ENCODE results near the gene SGTB.
A peak's percentile ranks its signal among the peaks of the same experiment; 100 is the strongest.

The SGTB gene, protein sequence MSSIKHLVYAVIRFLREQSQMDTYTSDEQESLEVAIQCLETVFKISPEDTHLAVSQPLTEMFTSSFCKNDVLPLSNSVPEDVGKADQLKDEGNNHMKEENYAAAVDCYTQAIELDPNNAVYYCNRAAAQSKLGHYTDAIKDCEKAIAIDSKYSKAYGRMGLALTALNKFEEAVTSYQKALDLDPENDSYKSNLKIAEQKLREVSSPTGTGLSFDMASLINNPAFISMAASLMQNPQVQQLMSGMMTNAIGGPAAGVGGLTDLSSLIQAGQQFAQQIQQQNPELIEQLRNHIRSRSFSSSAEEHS

GRCh38 chr5:65721720-65722574, at the start of gene SGTB, which contains the start of gene NLN:
SGTB (minus strand) TSS chr5:65722109; CDS start chr5:65720807, 1,302 bp downstream.
NLN (plus strand) TSS chr5:65722205; CDS start chr5:65722374, 169 bp downstream.
- DNase-seq: peak; percentile 36

- no peak for DNase-seq
Observed at GRCh38 chr5:65771266-65771665, 49.4 kb upstream of the SGTB start.

- peak; percentile 58 for DNase-seq
Observed at GRCh38 chr5:65769539-65769938, 47.6 kb upstream of the SGTB start.

GRCh38 chr5:65768723-65769346, 46.9 kb upstream of the SGTB start:
- DNase-seq: no peak

- DNase-seq: no peak
Observed at GRCh38 chr5:65767565-65767964, 45.7 kb upstream of the SGTB start.

DNA sequence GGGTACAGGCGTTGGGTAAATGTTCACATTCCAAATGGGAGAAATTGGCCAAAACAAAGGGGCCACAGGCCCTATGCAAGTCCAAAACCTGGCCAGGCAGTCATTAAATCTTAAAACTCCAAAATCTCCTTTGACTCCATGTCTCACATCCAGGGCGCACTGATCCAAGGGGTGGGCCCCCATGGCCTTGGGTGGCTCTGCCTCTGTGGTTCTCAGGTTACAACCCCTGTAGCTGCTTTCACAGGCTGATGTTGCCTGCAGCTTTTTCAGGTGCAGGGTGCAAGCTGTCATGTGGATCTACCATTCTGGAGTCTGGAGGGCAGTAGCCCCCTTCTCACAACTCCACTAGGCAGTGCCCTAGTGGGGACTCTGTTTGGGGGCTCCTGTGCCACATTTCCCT, 44.9 kb upstream of the SGTB start:
- no peak for DNase-seq

GRCh38 chr5:65766175-65766574, 44.3 kb upstream of the SGTB start:
- DNase-seq: no peak

DNA sequence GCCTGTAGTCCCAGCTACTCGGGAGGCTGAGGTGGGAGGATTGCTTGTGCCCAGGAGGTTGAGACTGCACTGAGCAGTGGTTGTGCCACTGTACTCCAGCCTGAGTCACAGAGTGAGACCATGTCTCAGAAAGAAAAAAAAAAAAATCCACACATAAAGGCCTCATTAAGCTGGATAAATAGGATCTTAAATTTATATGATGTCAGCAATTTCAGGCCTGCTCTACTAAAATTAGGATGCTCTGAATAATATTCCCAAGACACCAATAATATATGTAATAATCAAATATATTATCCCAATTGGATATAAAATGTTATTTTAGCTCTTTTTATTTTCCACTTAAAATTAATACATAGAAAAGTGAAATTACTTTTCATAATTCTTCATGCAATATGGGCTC, 43.7 kb upstream of the SGTB start:
- DNase-seq: no peak

- DNase-seq: no peak
Observed at GRCh38 chr5:65762234-65762633, 40.3 kb upstream of the SGTB start.

DNA sequence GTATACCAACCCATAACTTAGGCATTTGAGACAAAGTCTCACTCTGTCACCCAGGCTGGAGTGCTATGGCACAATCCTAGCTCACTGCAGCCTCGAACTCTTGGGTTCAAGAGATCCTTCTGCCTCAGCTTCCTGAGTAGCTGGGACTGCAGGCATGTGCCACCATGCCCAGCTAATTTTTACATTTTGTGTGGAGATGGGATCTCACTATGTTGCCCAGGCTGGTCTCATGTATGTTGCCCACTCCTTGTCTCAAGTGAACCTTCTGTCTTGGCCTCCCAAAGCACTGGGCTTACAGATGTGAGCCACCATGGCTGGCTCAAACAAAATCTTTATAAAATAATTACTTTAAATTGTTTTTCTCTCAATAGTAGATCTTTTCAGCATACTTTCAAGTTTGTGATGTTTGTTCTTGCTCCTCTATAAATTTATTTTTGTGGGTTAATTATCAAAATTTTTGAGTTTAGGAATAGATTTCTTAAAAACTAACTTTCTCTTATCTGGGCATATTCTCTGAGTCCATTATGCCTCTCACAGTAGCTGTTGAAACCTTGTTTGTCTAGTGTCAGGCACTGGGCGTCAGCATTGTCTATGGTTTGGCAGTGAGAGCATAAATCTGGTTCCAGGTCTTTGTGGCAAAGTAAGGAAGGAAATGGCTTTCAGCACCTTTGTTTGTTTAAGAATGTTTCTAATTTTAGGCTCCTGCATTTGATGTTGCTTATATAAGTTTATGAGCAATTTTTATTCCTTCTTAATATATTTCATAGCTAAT, 38.8 kb upstream of the SGTB start:
- peak; percentile 68 for DNase-seq

GRCh38 chr5:65758546-65759144, 36.7 kb upstream of the SGTB start:
- DNase-seq: no peak

DNA sequence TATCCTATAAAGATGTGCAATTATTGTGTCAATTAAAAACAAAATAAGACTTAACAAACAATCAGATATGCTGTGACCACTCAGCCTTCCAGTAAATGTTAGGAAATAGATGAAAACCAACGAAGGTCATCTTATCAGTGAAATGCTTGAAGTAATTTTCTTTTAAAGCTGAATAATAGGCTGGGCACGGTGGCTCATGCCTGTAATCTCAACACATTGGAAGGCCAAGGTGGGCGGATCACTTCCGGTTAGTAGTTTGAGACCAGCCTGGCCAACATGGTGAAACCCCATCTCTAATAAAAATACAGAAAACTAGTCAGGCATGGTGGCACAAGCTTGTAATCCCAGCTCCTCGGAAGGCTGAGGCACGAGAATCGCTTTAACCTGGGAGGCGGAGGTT, 31.3 kb upstream of the SGTB start:
- no peak for DNase-seq

- DNase-seq: no peak
Observed at GRCh38 chr5:65750938-65751337, 29.0 kb upstream of the SGTB start.

DNA sequence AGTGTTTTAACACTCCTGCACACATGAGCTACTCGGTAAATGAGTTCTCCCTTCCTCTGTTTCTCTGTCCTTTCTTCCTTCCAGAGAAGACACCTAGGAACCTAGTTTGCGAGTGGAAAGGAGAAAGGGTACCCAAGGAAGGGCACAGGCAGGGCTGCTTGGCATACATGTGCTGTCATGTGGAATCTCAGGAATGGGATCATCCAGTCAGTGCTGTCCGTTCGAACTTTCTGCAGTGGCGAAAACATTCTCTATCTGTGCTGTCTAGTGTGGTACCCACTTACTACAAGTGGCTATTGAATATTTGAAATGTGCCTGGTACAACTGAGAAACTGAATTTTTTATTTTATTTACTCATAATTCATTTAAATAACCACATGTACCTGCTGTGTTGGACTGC, 28.0 kb upstream of the SGTB start:
- no peak for DNase-seq

GRCh38 chr5:65749221-65749844, 27.4 kb upstream of the SGTB start:
- no peak for DNase-seq

GRCh38 chr5:65742565-65743231, 20.8 kb upstream of the SGTB start:
- DNase-seq: no peak

- DNase-seq: no peak
Observed at GRCh38 chr5:65739162-65739561, 17.3 kb upstream of the SGTB start.

DNA sequence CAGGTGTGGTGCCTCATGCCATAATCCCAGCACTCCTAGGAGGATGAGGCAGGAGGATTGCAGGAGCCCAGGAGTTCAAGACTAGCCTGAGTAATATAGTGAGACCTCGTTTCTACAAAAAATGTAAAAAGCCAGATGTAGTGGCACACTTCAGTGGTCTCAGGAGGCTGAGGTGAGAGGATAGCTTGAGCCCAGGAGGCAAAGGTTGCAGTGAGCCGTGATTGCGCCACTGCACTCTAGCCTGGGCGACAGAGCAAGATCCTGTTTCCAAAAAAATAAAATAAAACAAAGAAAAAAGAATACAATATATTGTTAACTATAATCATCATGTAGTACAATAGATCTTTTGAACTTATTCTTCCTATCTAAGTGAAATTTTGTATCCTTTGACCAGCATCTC, 16.4 kb upstream of the SGTB start:
- DNase-seq: no peak

DNA sequence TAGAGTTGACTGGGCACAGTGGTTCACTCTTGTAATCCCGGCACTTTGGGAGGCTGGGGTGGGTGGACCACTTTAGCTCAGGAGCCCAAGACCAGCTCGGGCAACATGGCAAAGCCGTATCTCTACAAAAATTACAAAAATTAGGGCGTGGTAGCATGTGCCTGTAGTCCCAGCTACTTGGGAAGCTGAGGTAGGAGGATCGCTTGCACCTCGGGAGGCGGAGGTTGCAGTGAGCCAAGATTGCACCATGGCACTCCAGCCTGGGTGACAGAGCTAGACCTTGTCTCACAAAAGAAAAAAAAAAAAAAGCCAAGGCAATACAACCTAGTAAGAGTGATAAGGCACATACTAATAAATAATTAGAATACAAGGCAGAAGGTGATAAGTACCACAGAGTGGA, 15.9 kb upstream of the SGTB start:
- DNase-seq: no peak

- DNase-seq: no peak
Observed at GRCh38 chr5:65736011-65736410, 14.1 kb upstream of the SGTB start.

GRCh38 chr5:65734921-65735320, 13.0 kb upstream of the SGTB start:
- DNase-seq: no peak

All from NCI-H2029 treated with DMSO at 0.1 percent for 48 hours (cell line).